ENCODE measurements around the gene PPP1R36.
"Not testable (repeated sequence)": the region's sequence is repeated elsewhere in the genome, so short reads cannot be mapped to it uniquely, and the experiment has no call there.

The PPP1R36 gene

DNA sequence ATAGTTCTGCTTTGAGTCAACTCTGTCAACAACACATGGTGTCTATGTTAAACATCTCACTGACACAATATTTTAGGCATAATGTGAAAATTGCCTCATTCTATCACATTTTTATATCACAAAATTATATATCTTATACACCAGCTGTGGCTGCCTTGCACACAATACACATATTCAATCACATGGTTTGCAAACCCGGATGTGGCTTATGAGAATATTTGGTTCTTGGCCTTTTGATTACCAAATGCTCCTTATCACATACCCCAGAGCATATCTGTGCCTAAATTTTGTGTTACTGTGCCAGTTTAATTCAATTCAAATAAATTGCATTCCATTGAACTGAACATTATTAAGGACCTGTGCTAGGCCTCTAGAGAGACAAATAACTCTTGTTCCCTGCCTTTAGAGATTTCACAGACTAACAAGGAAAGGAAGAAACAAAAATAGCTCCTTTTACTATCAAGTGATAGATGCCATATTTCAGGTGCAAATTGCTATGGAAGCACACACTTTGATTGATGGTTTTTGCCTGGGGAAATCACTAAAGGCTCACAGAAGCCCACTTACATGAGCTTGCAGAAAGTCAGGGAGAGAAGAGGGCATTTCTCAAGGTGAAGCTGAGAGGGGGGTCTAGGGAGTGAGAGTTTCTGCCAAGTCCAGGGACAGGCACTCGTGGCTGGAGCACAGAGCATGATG is 63.4 kb downstream of the PPP1R36 start:
- DNase-seq (ENCODE audit: low spot score): no peak

DNA sequence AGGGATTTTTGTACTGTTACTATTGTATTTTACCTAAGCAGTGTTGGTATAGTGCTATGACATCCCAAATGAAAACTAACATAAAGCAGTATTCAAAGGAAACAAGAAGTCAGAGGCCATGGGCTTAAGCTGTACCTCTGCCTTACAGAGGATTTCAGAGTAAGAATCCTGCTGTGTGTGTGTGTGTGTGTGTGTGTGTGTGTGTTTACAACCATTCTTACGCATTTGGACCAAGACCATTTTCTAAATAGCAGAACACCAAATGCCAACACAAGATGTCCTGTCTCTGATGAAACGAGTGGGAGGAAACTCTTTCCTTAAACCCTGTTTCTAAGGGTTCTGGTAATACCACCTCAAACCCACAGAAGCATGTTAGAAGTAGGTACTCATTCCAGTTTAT is 64.4 kb downstream of the PPP1R36 start:
- no peak for DNase-seq (ENCODE audit: low spot score)

DNA sequence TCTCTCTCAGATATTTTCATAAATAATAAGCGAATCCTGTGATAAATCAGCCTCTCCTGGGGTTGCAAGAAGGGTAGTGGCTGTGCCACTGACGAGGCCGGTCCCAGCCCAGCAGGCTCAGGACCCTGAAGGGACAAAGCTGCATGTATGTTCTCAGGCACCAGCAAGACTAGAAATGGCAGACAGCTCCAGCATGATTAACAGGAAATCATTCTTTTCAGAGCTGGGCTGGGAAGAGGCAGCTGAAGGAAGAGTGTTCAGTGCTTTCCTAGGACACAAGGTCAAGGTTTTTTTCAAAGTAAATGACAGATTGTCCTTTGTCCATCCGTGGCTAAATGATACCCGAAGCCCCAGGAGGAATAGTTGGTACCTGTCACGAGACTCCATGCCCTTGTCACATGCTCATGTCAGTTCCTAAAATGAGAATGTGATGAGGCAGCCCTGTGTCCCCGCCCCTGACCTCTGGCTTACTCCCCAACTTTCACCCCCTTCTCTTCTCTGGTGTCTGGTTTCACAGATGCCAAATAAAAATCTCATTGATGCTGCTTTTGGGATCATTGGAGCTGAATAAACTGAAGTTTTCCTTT is 65.1 kb downstream of the PPP1R36 start:
- no peak for DNase-seq (ENCODE audit: low spot score)

DNA sequence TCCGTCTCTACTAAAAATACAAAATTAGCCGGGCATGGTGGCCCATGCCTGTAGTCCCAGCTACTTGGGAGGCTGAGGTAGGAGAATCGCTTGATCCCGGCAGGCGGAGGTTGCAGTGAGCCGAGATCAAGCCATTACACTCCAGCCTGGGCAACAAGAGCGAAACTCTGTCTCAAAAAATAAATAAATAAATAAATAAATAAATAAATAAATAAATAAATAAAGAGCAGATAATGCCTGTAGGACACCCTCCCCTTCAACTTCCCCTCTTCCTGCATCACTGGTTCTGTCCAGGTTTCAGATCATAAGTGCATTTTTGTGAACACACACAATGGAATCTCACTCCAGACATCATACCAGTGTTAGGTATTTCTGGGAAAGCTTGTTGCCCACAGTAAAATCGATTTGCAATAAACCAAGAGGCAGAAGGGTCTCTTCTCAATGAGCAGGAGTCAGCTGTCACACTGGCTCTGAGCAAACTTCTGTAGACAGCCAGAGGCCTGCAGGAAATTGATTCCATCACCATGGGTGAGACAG is 68.2 kb downstream of the PPP1R36 start:
- DNase-seq (ENCODE audit: low spot score): not testable (repeated sequence)

DNA sequence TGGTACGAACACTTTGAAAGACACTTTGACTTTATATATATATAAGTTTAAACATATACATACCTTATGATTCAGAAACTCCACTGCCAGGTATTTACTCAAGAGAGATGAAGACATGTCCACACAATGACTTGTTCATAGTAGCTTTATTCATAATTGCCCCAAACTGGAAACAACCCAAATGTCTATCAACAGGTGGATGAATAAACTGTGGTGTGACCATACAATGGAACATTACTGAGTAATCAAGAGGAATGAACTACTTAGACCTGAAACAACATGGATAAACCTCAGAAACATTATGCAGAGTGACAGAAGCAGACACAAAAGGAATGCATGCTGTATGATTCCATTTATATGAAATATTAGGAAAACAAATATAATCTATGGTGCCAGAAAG is 71.1 kb downstream of the PPP1R36 start:
- no peak for DNase-seq (ENCODE audit: low spot score)

DNA sequence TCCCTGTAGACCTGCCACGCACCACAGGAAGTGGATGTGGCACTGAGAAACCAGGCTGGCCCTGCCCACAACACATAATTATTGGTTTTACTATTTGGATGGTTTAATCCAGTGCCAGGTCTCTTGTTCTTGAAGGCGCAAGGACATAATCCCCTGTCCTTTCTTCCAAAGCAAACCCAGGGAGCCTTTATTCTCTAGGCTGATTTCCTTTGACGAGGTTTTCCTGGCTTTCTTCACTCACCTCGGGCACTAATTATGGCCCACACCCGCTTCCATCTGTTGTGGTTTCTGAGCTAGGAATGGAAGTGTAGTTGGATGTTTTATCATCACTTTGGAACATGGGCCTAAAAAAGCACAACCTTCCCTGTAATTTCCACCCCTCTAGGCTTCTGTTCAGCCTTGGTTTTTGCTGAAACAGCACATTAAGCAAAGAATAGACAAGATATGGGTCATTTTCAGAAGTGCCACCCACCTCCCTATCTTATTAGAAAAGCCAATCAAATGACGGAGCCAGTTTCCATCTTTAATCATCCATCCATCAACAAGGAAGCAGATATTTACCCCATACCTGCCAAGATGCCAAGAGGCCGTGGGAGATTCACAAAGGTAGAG is 73.9 kb downstream of the PPP1R36 start:
- no peak for DNase-seq (ENCODE audit: low spot score)

DNA sequence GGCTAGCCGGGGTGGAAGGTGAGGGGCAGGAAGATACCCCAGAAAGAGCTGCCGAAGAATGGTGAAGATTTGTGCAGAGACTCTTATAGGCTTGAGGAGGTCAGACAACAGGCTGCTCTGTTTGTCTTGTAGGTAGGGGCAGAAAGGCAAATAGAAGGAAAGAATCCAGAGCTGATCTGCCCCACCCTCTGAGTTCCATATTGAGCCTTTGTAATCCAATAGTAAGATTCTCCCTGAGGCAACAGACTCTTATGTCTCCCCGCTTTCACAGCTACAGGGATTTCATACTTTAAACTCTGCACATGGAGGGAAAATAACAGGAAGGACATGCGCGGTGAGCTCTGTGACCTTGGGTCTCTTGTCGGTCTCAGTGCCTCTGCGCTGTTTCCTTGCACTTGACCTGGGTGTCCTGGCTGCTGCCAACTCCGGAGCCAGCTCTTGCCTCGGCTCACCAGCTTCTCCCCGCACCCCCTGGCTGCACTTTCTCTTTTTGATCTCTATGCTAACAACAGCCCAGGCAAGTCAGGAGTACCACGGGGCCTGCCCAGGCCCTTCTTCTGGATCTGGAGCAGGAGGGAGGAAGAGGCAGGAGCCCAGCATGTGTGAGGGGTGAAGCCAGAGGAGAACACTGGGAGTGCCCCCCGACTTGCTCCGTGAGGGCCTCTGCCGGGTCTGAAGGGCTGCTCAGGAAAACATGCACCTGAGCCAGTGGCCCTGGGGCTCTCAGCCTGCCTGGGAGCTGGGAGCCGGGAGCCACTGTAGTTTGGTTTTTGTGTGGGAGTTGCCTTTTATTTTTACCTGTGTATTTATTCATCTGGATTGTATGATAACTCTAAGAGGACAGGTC is 75.8 kb downstream of the PPP1R36 start:
- DNase-seq (ENCODE audit: low spot score): no peak

DNA sequence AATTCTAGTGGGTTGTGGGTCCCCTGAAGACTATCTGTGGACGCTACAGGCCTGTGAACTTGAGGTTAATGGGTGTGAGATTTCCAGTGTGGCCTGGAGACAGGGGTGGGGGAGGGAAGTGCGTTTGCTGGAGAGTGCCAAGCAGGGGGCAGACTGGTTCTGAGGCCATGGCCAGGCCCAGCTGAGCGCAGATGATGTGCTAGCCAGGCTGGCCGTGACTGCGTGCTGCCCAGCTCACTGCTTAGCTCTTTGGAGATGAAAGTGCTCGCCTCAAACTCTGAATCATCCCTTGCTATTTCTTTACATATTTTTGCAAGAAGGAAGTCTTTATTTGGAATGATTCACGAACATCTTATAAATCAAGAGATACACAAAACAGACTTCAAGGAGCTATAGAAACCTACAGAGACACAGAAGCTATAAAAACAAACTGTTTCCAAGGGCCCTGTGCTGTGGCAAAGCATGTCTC is 79.2 kb downstream of the PPP1R36 start:
- DNase-seq (ENCODE audit: low spot score): no peak

DNA sequence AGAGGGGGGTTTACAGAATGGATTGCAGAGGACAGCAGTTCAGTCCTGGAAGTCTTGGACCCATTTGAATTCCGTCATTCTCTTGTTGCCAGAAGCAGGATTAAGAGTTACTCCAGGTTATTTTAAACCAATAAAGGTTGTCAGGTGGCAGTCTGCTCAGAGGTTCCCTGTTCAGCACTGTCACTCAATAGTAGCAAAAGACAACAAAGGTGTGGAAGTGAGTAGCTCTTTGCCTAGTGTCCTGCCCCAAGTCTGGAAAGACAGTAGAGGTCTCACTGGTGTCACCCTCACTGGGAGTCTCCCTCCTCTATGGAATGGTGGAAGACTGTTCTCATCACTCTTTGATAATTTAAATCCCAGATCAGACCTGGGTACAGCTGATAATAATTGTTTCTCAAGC is 81.0 kb downstream of the PPP1R36 start:
- no peak for DNase-seq (ENCODE audit: low spot score)

DNA sequence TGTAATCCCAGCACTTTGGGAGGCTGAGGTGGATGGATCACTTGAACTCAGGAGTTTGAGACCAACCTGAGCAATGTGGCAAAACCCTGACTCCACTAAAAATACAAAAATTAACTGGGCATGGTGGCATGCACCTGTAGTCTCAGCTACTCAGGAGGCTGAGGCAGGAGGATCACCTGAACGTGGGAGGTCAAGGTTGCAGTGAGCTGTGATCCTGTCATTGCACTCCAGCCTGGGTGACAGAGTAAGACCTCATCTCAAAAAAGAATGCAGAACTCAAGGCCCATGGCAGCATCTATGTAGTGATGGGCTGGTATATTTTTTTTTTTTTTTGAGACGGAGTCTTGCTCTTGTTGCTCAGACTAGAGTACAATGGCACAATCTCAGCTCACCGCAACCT is 81.5 kb downstream of the PPP1R36 start:
- not testable (repeated sequence) for DNase-seq (ENCODE audit: low spot score)

DNA sequence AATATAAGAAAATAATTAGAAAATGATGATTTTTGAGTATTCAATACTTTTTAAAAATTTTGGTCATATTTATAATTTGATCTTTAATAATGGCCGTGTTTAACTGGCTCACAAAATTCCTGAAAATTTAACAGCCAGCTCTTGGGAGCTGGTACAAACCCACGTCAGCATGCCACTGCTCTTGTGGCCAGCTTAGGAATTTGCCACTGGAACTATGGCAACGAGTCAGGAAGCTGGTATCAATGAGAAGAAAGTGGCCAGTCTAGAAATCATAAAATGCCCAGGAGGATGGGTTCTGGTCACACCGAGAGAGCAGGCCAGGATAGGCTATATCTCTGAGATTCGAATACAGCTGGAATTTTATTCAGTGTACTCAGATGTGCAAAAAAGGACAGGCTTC is 82.3 kb downstream of the PPP1R36 start:
- DNase-seq (ENCODE audit: low spot score): no peak

DNA sequence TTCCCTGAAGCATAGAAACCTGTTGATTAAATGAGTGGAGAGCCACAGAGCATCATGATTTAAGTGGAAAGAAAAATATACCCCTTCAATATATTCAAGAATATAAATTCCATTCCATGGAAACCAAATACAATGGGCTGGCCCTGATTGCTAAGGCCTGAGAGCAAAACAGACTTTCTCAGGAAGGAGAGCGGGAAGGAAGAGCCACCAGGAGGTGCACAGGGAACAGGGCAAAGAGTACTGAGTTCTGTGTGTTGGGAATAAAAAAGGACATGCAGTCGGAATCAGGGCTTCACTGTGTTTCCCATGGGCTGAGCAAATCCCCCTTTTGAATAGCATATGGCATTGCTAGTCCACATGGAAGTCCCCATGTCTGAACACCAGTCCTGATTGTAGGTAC is 84.8 kb downstream of the PPP1R36 start:
- DNase-seq (ENCODE audit: low spot score): no peak

DNA sequence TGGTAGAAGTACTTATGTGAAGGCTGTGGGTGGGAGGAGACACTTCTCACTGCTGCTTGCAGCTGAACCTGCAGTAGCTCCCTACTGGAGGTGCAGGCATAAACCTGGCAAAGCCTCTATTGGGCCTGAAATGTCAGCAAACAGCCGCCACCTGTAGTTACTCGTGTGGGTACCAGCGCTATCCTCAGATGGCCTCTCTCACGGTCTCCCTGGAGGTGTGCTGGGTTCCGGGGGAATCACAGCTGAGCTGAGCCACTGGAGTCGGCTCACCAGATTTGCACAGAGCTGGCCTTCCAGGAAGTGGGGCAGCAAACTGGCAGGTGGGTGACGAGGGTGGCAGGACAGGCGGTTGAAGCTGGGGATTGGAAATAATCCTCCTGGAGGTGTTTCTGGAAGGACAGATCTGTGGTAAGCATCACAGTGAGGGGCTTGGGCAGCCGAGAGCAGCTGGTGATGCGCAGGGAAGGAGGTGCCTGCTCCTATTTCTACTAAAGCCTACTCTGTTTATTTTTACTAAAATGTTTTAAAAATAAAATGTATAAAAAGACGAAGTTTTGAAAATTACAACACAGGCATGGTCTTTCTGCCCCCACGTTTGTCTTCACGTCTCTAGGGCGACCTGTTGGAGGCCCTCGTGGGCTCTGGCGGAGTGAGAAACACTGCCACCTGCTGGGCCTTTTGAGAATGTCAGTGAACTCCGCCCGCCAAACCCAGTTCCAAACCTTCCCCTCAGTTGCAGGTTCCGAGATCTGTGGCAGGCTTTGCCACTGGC is 86.6 kb downstream of the PPP1R36 start:
- peak; percentile 70 for DNase-seq (ENCODE audit: low spot score)

DNA sequence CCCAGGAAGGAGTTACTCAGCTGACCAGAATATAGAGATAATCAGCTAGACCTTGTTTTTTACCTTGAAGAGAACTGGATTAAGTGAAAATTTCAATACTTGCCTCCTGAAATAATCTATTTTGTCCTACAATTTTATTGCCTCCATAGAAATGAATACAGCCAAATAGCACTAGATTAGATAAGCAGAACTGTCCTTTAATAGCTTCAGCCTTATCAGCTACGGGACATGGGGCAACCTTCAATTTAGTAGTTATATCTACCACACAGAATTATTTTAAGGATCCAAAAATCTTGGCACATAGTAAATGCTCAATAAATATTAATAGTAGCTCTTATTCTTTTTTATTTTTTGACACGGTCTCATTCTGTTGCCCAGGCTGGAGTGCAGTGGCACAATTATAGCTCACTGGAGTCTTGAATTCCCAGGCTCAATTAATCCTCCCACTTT is 87.2 kb downstream of the PPP1R36 start:
- no peak for DNase-seq (ENCODE audit: low spot score)

DNA sequence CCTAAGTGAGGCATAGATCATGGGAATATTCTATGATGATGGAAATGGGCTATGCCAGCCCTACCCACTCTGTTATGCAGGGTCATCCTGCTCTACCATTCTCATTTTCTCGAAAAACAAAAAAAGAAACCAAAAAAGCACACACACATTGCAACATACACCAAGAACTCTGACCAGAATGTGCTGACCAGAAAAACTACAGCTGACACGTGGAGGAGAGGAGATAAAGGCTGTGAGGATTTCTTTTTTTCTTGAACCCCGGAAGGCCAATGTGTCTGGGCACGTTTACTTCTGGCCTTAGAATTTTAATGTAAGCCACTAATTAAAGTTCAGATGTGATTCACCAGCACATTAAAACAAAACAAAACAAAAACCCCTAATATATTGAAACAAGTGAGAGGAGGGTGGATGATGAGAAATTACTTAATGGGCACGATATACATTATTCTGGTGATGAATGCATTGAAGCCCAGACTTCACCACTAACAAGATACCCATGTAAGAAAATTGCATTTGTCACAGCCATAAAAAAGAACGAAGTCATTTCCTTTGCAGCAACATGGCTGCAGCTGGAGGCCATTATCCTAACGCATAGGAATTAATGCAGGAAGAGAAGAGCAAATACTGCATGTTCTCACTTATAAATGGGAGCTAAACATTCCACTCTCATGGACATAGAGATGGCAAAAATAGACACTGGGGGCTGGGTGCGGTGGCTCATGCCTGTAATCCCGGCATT is 88.1 kb downstream of the PPP1R36 start:
- DNase-seq (ENCODE audit: low spot score): no peak

DNA sequence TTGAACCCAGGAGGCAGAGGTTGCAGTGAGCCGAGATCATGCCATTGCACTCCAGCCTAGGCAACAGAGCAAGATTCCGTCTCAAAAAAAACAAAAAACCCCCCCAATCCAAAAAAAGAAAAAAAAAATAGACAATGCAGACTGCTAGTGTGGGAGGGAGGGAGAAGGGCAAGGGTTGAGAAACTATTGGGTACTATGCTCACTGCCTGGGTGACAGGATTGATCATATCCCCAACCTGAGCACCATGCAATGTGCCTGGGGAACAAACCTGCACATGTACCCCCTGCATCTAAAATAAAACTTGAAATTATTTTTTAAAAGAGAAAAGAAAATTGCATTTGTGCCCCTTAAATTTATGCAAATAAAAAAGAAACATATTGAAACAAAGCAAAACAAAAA is 88.9 kb downstream of the PPP1R36 start:
- DNase-seq (ENCODE audit: low spot score): no peak
